Right lobe of liver (tissue), 6 donors: ENCODE results near the gene TBC1D1. TPM values are rescaled to one million over a fixed set of nuclear protein-coding genes. Genes with fewer than 3 reads are reported as not detected.

Experiments used
- ATAC-seq, 4 donors: fragments of 200-7000 bp; cut with Tn5 transposase; one replicate each; pipeline ENCODE4 v1.9.1; 2020; ENCODE audit warnings: mild to moderate bottlenecking in 4 of 4, moderate library complexity in 4 of 4
- DNase-seq, 3 donors: peaks; one replicate each; pipeline ENCODE4 v3.0.0-alpha.2; 2020
- H3K27ac ChIP-seq, 3 donors: fragments of 200-600 bp; one replicate each; pipeline ENCODE4 v1.8.0; 2022
- H3K27me3 ChIP-seq, 2 donors: fragments of 200-600 bp; one replicate each; pipeline ENCODE4 v1.8.0; 2022
- H3K36me3 ChIP-seq, 4 donors: fragments of 200-600 bp; sonication (generic) in 1 of 4; one replicate each; pipeline versions ENCODE4 v1.5.1 to v1.8.0; 2017 to 2022; ENCODE audit warnings: control low read depth in 1 of 4
- H3K4me1 ChIP-seq, 4 donors: fragments of 200-600 bp; sonication (generic) in 1 of 4; one replicate each; pipeline versions ENCODE4 v1.5.1 to v1.8.0; 2017 to 2022; ENCODE audit warnings: control low read depth in 1 of 4
- H3K4me3 ChIP-seq, 3 donors: fragments of 200-600 bp; one replicate each; pipeline ENCODE4 v1.8.0; 2022
- H3K9me3 ChIP-seq, 4 donors: fragments of 200-600 bp; sonication (generic) in 1 of 4; one replicate each; pipeline versions ENCODE4 v1.5.1 to v1.8.0; 2017 to 2022; ENCODE audit warnings: control low read depth in 1 of 4
- POLR2A ChIP-seq: fragments of 450-650 bp; IDR thresholded peaks from one replicate; pipeline ENCODE4 v1.6.1; 2017; ENCODE audit warnings: antibody characterized with exemption, mild to moderate bottlenecking
- WGBS: methylation state at CpG from one replicate; pipeline ENCODE4 v1.1.6; 2018; ENCODE audit warnings: low coverage, low lambda C conversion rate; ENCODE audit not compliant: insufficient coverage; ENCODE audit errors: missing lambda C conversion rate; 5-methylcytosine and 5-hydroxymethylcytosine counted together
- intact Hi-C, 2 donors: fragments of 100-400 bp; cut with DNase I; formaldehyde crosslinking; loops; one replicate each; pipeline versions ENCODE4 v1.11.2 to v1.14.1; 2022
- total RNA-seq, 6 experiments: library from RNA; depleted of rRNA in 2 of 6; stranded (reverse); fragments of >200 nt in 2 of 6; fragmentation: NEBNext Ultra II Directional in 3 of 6; extraction: Animal tissue kit (Norgen Biotek cat#: 25700) in 3 of 6; gene quantifications; one replicate each; pipeline versions ENCODE4 v1.1.0 to v1.2.4, GENCODE V29; 2016 to 2023
- TF ChIP-seq, protein P1 (sequence below), 4 donors: fragments of 200-600 bp in 3 of 4; fragments of 450-650 bp in 1 of 4; IDR thresholded peaks; one replicate each; pipeline versions ENCODE4 v1.5.1 to v1.8.0; 2016 to 2022; ENCODE audit warnings: antibody characterized with exemption in 4 of 4, mild to moderate bottlenecking in 2 of 4
- donor health status: DM: no; HTN: yes; CAD: no.
- donor health status: DM: no; HTN: no; CAD: no.
- donor health status: DM: no; HTN: no; CAD: no.
- donor health status: DM: no; HTN: yes; CAD: no.
- donor health status: DM: no; HTN: yes; CAD: no.

Gene TBC1D1
- total RNA-seq, 6 experiments from 2014 or later = 21.2 to 67.5 (median 35.8) TPM

DNA sequence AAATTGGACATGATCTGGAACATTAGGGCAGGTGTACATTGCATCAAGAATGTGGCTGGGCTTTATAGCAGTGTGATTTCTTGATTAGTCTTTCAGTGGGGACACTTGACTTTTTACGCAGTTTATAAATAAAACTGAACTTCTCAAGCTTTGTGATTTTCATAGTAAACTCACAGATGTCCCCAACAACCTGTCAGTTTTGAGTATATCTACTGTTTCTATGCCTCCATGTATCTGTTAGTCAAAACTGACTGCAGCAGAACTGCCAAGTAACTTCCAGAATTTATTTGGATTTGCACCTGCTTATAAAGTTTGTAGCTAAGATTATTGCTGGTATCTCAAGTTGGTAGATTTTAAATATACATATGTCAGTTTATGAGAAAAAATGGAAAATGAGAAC lies 89.4 kb downstream of the TBC1D1 start:
- H3K9me3 ChIP-seq = no peaks in the 10 kb centered on the region
- TF ChIP-seq, protein P1, sequence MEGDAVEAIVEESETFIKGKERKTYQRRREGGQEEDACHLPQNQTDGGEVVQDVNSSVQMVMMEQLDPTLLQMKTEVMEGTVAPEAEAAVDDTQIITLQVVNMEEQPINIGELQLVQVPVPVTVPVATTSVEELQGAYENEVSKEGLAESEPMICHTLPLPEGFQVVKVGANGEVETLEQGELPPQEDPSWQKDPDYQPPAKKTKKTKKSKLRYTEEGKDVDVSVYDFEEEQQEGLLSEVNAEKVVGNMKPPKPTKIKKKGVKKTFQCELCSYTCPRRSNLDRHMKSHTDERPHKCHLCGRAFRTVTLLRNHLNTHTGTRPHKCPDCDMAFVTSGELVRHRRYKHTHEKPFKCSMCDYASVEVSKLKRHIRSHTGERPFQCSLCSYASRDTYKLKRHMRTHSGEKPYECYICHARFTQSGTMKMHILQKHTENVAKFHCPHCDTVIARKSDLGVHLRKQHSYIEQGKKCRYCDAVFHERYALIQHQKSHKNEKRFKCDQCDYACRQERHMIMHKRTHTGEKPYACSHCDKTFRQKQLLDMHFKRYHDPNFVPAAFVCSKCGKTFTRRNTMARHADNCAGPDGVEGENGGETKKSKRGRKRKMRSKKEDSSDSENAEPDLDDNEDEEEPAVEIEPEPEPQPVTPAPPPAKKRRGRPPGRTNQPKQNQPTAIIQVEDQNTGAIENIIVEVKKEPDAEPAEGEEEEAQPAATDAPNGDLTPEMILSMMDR (IDR thresholded peaks at IDR 0.05) = no peak
- intact Hi-C loops = loop anchor here in 1 of 2 donors (10.0 kb wide), 1 partner anchor 55 kb away; no protein-coding TSS in a partner anchor
- H3K4me1 ChIP-seq = peaks cover 0 to 28% (median 5%) of the 10 kb centered on the region in 4 donors
- no CpG with 5 or more reads among the region's 1 CpG for WGBS
- H3K36me3 ChIP-seq = no peaks in the 10 kb centered on the region
- H3K4me3 ChIP-seq = no peak overlapping the region
- ATAC-seq (no peak), DNase-seq (no peak)
- H3K27me3 ChIP-seq = no peaks in the 10 kb centered on the region
- no peak overlapping the region for H3K27ac ChIP-seq

DNA sequence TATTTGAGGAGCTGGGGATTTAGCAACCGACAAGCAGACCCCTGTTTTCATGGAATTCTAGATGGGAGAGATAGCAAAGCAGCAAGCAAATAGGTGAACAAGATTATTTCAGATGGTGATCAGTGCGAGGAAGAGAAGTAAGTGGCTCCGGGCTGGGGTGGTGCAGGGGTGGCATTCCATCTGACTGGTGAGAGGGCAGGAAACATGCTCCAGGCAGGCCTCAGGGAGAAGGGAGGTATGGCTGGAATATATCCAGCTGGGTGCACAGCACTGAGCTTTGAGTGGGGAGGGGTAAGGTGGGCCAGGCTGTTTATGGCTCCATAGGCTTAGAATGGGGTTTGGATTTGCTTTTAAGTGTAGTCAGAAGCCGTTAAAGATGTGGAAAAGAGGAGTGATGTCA lies 90.5 kb downstream of the TBC1D1 start:
- no peak for TF ChIP-seq POLR2A
- TF ChIP-seq, protein P1 (IDR thresholded peaks at IDR 0.05) = no peak
- ATAC-seq = no peak
- intact Hi-C loops = loop anchor here in 1 of 2 donors (10.0 kb wide), 1 partner anchor 53 kb away; no protein-coding TSS in a partner anchor
- Histone ChIP-seq H3K36me3 (no peaks in the 10 kb centered on the region), H3K9me3 (no peaks in the 10 kb centered on the region), H3K27ac (no peak overlapping the region), H3K4me1 (peaks cover 0 to 21% (median 2%) of the 10 kb centered on the region in 4 donors), H3K27me3 (no peaks in the 10 kb centered on the region), H3K4me3 (no peak overlapping the region)
- 79% methylated on average over 4 of the region's 4 CpGs for WGBS
- no peak for DNase-seq

DNA sequence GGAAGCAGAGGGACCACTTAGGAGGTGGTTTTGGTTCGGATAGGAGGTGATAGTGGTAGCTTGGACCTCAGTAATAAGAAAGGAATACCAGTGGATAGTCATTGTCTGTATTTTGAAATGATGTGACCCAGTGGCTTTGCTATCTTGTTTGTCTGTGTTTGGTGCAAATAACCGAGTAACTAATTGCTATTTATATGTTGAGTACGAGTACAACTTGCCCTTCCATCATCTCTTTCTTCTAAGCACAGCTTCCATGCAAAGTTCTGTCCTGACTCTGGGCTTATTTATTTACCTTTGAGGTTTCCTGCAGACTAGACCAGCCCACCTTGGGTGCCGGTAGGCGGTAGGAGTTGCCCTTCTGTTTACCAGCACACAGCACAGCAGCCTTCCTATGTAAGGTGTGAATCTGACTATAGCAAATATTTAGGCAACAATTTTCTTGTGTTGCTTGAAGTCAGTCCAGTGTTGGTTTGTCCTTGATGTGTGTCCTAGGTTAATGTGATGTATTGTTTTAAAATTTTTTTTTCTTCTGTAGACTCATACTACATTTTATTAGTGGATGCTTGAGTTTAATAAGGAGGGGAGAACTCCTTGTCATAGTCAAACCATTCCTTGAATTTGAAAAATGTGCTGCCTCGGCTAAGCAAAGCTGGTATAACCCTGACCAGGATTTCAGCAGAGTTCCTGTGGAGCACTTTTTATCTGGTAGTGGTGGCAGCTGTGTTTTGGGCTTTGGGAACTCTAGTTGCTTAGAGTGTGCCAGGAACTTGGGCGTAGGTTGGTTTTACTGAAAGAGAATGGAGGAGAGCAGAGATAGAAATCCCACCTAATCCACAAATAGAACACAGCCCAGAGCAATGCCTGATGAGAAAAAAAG lies 91.2 kb downstream of the TBC1D1 start:
- DNase-seq (no peak), ATAC-seq (no peak)
- no peaks in the 10 kb centered on the region for H3K27me3 ChIP-seq
- no peak overlapping the region for H3K27ac ChIP-seq
- no peak for TF ChIP-seq POLR2A
- TF ChIP-seq, protein P1 (IDR thresholded peaks at IDR 0.05) = no peak
- H3K36me3 ChIP-seq = no peaks in the 10 kb centered on the region
- no peak overlapping the region for H3K4me3 ChIP-seq
- peaks cover 0 to 18% (median 2%) of the 10 kb centered on the region in 4 donors for H3K4me1 ChIP-seq
- intact Hi-C loops = loop anchor here in 1 of 2 donors (10.0 kb wide), 1 partner anchor 53 kb away; no protein-coding TSS in a partner anchor
- WGBS = 59% methylated on average over 7 of the region's 7 CpGs
- no peaks in the 10 kb centered on the region for H3K9me3 ChIP-seq

DNA sequence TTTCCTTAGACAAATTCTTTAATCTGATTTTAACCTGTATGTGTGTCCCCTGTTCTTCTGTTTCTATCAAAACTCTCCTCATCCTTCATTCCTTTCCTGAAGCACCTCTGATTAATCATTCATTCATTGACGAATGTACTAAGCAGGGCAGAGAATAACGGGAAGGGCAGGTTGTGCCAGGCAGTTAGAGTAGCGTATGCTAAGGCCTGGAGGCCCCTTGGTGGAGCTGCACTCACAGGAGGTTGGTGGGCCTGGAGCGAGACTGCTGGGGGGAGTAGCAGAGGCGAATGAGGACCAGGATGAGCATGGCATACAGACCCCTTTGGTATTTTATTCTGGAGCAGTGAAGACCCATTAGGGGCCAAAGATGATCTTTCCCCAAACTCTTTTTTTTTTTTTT lies 91.9 kb downstream of the TBC1D1 start:
- no peak overlapping the region for H3K27ac ChIP-seq
- H3K9me3 ChIP-seq = no peaks in the 10 kb centered on the region
- H3K36me3 ChIP-seq = no peaks in the 10 kb centered on the region
- 61% methylated on average over 5 of the region's 5 CpGs for WGBS
- intact Hi-C loops = loop anchor here in 1 of 2 donors (10.0 kb wide), 1 partner anchor 52 kb away; no protein-coding TSS in a partner anchor
- TF ChIP-seq, protein P1 (IDR thresholded peaks at IDR 0.05) = no peak
- no peak for TF ChIP-seq POLR2A
- H3K27me3 ChIP-seq = no peaks in the 10 kb centered on the region
- DNase-seq = no peak
- peaks cover 0 to 18% (median 2%) of the 10 kb centered on the region in 4 donors for H3K4me1 ChIP-seq
- peak in 2 of 4 donors; percentile 15 to 42 for ATAC-seq
- no peak overlapping the region for H3K4me3 ChIP-seq
